HepG2 (cell line): Measurements from ENCODE around the gene KPNA3. TPM values are rescaled to one million over a fixed set of nuclear protein-coding genes. Genes with fewer than 3 reads are reported as not detected.
A peak's percentile ranks its signal among the peaks of the same experiment; 100 is the strongest.

Experiments
- CHD2 ChIP-seq: IDR thresholded peaks from 2 replicates; pipeline ENCODE4 v1.6.1; 2011; ENCODE audit warnings: low read depth, low read length, improper control_type of control experiment
- EZH2 ChIP-seq: conservative IDR thresholded peaks from 2 replicates; pipeline ENCODE4 v1.6.1; 2012; ENCODE audit warnings: mild to moderate bottlenecking, low read depth, low read length, moderate library complexity
- HDAC6 ChIP-seq: fragments of 200-600 bp; sonication (generic); IDR thresholded peaks from 2 replicates; pipeline ENCODE4 v1.7.0; 2017; ENCODE audit warnings: mild to moderate bottlenecking, antibody characterized with exemption, low read length, low read depth
- HNRNPL ChIP-seq: fragments of 200-400 bp; formaldehyde crosslinking; IDR thresholded peaks from 2 replicates; pipeline ENCODE4 v1.6.1; 2017; ENCODE audit warnings: mild to moderate bottlenecking, low read depth, low read length
- KAT2B ChIP-seq: fragments of 150-350 bp; IDR thresholded peaks from 2 replicates; pipeline ENCODE4 v1.6.1; 2014; ENCODE audit warnings: low read depth, low read length, borderline replicate concordance
- SRF ChIP-seq: IDR thresholded peaks from 2 replicates; pipeline ENCODE4 v1.6.1; 2011; ENCODE audit warnings: mild to moderate bottlenecking, low read depth, low read length, moderate library complexity
- TIGD3 ChIP-seq: sonication (generic); formaldehyde crosslinking; IDR thresholded peaks from 2 replicates; pipeline ENCODE4 v1.5.1; 2020; ENCODE audit warnings: mild to moderate bottlenecking, missing genetic modification reagents, borderline replicate concordance
- ZKSCAN8 ChIP-seq: IDR thresholded peaks from 2 replicates; pipeline ENCODE4 v1.6.1; 2016; ENCODE audit warnings: borderline replicate concordance, missing genetic modification reagents, missing compliant biosample characterization
- ZMYM2 ChIP-seq: sonication (generic); formaldehyde crosslinking; IDR thresholded peaks from 2 replicates; pipeline ENCODE4 v1.8.0; 2022; ENCODE audit warnings: mild to moderate bottlenecking, missing genetic modification reagents
- ZNF121 ChIP-seq: sonication (generic); formaldehyde crosslinking; IDR thresholded peaks from 2 replicates; pipeline ENCODE4 v1.5.0; 2020; ENCODE audit warnings: mild to moderate bottlenecking, missing genetic modification reagents
- ZNF317 ChIP-seq: sonication (generic); formaldehyde crosslinking; IDR thresholded peaks from 2 replicates; pipeline ENCODE4 v1.5.0; 2020; ENCODE audit warnings: mild to moderate bottlenecking, missing genetic modification reagents
- ZNF441 ChIP-seq: sonication (generic); formaldehyde crosslinking; IDR thresholded peaks from 2 replicates; pipeline ENCODE4 v1.7.0; 2021; ENCODE audit warnings: missing genetic modification reagents, borderline replicate concordance
- ZNF446 ChIP-seq: sonication (generic); formaldehyde crosslinking; IDR thresholded peaks from 2 replicates; pipeline ENCODE4 v1.5.0; 2020; ENCODE audit warnings: mild to moderate bottlenecking, missing genetic modification reagents
- ZNF737 ChIP-seq: sonication (generic); formaldehyde crosslinking; IDR thresholded peaks from 2 replicates; pipeline ENCODE4 v1.5.0; 2020; ENCODE audit warnings: missing genetic modification reagents, mild to moderate bottlenecking, borderline replicate concordance
- ZNF776 ChIP-seq: sonication (generic); formaldehyde crosslinking; IDR thresholded peaks from 2 replicates; pipeline ENCODE4 v1.4.0; 2020; ENCODE audit warnings: mild to moderate bottlenecking, missing genetic modification reagents
- polyA plus RNA-seq, 8 experiments: library from polyadenylated mRNA; depleted of rRNA in 3 of 8; stranded (reverse) in 7 of 8; unstranded in 1 of 8; fragments of >200 nt; fragmentation: Illumina TruSeq in 4 of 8; extraction: Trizol in 4 of 8; gene quantifications; 2 replicates each; pipeline versions ENCODE4 v1.2.1 to v1.2.3, GENCODE V29; 2011 to 2016; ENCODE audit warnings: low read depth in 4 of 8, missing spikeins in 1 of 8, mixed read lengths in 1 of 8; ENCODE audit not compliant: insufficient read depth in 1 of 8
- total RNA-seq, 5 experiments: library from RNA; depleted of rRNA; stranded (reverse); fragments of >200 nt; fragmentation: Illumina TruSeq; extraction: Trizol; gene quantifications; 2 replicates each; pipeline ENCODE4 v1.2.3, GENCODE V29; 2016; ENCODE audit warnings: low read depth in 1 of 5
- TF ChIP-seq, protein P1 (sequence below): sonication (generic); formaldehyde crosslinking; IDR thresholded peaks from 2 replicates; pipeline ENCODE4 v1.5.1; 2020; ENCODE audit warnings: mild to moderate bottlenecking, missing genetic modification reagents, borderline replicate concordance
- TF ChIP-seq, protein P2 (sequence below): sonication (generic); formaldehyde crosslinking; IDR thresholded peaks from 2 replicates; pipeline ENCODE4 v1.4.0; 2020; ENCODE audit warnings: missing genetic modification reagents
- TF ChIP-seq, protein P3 (sequence below): conservative IDR thresholded peaks from 2 replicates; pipeline ENCODE4 v1.6.1; 2018; ENCODE audit warnings: missing genetic modification reagents

KPNA3 gene
- total and polyA plus RNA-seq, 2 of the 13 experiments (the other 11 are each of a cell fraction or from before 2014, with no cell fraction given), result 13.0 to 28.9 TPM

DNA sequence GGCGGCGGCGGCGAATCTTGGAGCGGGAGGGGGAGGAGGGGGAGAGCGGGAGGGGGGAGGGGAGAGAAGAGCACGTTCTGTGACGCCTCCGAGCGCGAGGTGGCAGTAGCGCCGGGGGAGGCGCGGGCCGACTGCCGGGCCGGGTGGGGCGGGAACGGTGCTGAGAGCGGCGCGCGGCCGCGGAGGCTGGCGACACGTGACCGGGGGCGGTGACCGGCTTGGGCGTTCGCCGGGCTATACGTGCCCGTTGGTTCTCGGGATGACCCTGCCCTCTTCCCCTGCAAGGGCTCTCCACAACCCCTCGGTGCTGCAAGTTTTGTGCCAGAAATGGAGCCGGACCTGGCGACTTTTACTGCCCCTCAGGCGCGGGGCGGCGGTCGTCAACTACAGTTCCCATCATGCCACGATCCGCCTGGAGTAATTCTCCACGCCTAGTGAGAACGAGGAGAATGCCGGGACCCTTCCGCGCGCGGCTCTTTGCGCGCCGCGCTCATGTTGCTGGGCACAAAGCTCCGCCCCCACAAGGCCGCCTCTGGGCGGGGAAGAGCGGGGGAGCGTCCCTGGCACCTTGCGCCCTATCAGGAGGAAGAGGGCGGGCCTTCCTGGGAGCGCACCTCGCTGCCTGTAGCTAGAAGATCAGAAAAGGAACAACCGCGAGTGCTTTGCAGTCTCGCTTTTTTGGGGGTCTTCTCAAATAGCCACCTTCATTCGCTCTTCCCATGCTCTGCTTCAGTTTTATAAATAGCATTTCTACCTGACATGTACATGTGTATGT lies at the start of gene KPNA3 (continued):
- TF ChIP-seq, protein P1, sequence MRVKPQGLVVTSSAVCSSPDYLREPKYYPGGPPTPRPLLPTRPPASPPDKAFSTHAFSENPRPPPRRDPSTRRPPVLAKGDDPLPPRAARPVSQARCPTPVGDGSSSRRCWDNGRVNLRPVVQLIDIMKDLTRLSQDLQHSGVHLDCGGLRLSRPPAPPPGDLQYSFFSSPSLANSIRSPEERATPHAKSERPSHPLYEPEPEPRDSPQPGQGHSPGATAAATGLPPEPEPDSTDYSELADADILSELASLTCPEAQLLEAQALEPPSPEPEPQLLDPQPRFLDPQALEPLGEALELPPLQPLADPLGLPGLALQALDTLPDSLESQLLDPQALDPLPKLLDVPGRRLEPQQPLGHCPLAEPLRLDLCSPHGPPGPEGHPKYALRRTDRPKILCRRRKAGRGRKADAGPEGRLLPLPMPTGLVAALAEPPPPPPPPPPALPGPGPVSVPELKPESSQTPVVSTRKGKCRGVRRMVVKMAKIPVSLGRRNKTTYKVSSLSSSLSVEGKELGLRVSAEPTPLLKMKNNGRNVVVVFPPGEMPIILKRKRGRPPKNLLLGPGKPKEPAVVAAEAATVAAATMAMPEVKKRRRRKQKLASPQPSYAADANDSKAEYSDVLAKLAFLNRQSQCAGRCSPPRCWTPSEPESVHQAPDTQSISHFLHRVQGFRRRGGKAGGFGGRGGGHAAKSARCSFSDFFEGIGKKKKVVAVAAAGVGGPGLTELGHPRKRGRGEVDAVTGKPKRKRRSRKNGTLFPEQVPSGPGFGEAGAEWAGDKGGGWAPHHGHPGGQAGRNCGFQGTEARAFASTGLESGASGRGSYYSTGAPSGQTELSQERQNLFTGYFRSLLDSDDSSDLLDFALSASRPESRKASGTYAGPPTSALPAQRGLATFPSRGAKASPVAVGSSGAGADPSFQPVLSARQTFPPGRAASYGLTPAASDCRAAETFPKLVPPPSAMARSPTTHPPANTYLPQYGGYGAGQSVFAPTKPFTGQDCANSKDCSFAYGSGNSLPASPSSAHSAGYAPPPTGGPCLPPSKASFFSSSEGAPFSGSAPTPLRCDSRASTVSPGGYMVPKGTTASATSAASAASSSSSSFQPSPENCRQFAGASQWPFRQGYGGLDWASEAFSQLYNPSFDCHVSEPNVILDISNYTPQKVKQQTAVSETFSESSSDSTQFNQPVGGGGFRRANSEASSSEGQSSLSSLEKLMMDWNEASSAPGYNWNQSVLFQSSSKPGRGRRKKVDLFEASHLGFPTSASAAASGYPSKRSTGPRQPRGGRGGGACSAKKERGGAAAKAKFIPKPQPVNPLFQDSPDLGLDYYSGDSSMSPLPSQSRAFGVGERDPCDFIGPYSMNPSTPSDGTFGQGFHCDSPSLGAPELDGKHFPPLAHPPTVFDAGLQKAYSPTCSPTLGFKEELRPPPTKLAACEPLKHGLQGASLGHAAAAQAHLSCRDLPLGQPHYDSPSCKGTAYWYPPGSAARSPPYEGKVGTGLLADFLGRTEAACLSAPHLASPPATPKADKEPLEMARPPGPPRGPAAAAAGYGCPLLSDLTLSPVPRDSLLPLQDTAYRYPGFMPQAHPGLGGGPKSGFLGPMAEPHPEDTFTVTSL, result peak; percentile 75; the same call in 1 of the 2 replicates
- no peak for TF ChIP-seq ZMYM2
- no peak for TF ChIP-seq KAT2B
- TF ChIP-seq ZNF317, result peak; percentile 41; the same call in 1 of the 2 replicates
- TF ChIP-seq SRF, result no peak
- TF ChIP-seq ZNF446, result no peak
- TF ChIP-seq ZNF121 (CRISPR knock-in tag), result 0 out of 2 replicates have a peak, but pooled peaks have one; percentile 23
- TF ChIP-seq CHD2, result no peak
- TF ChIP-seq, protein P2, sequence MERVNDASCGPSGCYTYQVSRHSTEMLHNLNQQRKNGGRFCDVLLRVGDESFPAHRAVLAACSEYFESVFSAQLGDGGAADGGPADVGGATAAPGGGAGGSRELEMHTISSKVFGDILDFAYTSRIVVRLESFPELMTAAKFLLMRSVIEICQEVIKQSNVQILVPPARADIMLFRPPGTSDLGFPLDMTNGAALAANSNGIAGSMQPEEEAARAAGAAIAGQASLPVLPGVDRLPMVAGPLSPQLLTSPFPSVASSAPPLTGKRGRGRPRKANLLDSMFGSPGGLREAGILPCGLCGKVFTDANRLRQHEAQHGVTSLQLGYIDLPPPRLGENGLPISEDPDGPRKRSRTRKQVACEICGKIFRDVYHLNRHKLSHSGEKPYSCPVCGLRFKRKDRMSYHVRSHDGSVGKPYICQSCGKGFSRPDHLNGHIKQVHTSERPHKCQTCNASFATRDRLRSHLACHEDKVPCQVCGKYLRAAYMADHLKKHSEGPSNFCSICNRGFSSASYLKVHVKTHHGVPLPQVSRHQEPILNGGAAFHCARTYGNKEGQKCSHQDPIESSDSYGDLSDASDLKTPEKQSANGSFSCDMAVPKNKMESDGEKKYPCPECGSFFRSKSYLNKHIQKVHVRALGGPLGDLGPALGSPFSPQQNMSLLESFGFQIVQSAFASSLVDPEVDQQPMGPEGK (CRISPR knock-in tag), result peak; percentile 57
- TF ChIP-seq TIGD3 (CRISPR knock-in tag), result 0 out of 2 replicates have a peak, but pooled peaks have one; percentile 66
- peak; percentile 71; the same call in 1 of the 2 replicates for TF ChIP-seq HNRNPL
- TF ChIP-seq EZH2, result no peak
- no peak for TF ChIP-seq ZKSCAN8
- no peak for TF ChIP-seq ZNF737 (CRISPR knock-in tag)
- no peak for TF ChIP-seq HDAC6
- TF ChIP-seq, protein P3, sequence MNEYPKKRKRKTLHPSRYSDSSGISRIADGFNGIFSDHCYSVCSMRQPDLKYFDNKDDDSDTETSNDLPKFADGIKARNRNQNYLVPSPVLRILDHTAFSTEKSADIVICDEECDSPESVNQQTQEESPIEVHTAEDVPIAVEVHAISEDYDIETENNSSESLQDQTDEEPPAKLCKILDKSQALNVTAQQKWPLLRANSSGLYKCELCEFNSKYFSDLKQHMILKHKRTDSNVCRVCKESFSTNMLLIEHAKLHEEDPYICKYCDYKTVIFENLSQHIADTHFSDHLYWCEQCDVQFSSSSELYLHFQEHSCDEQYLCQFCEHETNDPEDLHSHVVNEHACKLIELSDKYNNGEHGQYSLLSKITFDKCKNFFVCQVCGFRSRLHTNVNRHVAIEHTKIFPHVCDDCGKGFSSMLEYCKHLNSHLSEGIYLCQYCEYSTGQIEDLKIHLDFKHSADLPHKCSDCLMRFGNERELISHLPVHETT, result 0 out of 2 replicates have a peak, but pooled peaks have one; percentile 54
- no peak for TF ChIP-seq ZNF441 (CRISPR knock-in tag)
- TF ChIP-seq ZNF776, result no peak
